GM23248 (cell line): ENCODE results near the gene HMG20A.

Experiments used
- EZH2 ChIP-seq: fragments of 200-600 bp; sonication (generic); IDR thresholded peaks from 2 replicates; pipeline ENCODE4 v1.6.1; 2018; ENCODE audit warnings: antibody characterized with exemption, mild to moderate bottlenecking; ENCODE audit not compliant: insufficient read depth, poor library complexity, severe bottlenecking
- EZH2phosphoT487 ChIP-seq: fragments of 200-600 bp; sonication (generic); IDR thresholded peaks from 2 replicates; pipeline ENCODE4 v1.6.1; 2018; ENCODE audit warnings: antibody characterized with exemption, moderate library complexity, mild to moderate bottlenecking, low read depth; ENCODE audit not compliant: insufficient read depth

DNA sequence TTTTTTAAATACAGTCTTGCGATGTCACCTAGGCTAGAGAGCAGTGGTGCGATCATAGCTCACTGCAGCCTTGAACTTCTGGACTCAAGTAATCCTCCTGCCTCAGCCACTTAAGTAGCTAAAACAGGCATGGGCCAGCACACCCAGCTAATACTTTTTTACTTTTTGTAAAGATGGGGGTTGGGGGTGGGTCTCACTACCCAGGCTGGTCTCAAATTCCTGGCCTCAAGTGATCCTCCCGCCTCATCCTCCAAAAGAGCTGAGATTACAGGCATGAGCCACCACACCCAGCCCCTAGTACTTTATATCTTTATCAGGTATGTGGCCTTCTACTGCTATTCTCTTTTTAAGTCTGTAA, 9.1 kb upstream of the HMG20A start:
- no peak for TF ChIP-seq EZH2phosphoT487
- no peak for TF ChIP-seq EZH2
